Measurements from ENCODE around the gene TRIP12. TPM values are rescaled to one million over a fixed set of nuclear protein-coding genes. Genes with fewer than 3 reads are reported as not detected.
A peak's percentile ranks its signal among the peaks of the same experiment; 100 is the strongest.

TRIP12 gene
- total RNA-seq, 2 experiments from 2014 or later = 208 to 212 TPM

DNA sequence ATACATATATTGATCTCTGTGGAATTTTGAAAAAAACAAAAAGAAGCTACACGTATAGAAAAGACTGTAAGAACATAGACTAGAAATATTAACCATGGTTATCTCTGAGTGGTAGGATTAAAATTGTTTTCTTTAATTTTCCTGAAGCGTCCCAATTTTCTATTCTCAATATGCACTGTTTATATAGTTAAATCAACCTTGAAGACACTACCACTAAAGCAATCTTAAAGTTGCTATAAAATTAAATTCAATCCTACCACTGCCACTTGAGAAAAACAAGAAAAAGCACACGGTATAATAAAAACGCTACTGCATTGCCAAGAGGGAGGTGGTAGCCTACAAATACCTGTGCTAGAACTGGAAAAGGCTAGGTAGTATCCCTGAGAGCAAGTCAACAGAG lies 47.2 kb downstream of the TRIP12 start:
- no peak for TF ChIP-seq CTCF (IDR thresholded peaks at IDR 0.05)
- peaks cover 30% of the 10 kb centered on the region for H3K4me1 Mint-ChIP-seq (ENCODE audit: low read depth)
- no peak for DNase-seq
- intact Hi-C loops (cut with micrococcal nuclease) = loop anchor here (5.0 kb wide), 1 partner anchor 52 kb away; no protein-coding TSS in a partner anchor
- H3K9me3 Mint-ChIP-seq = no peaks in the 10 kb centered on the region
- no peak overlapping the region for H3K4me3 Mint-ChIP-seq
- ChIA-PET CTCF (interaction anchor here (1.0 to 1.5 kb wide), 3 partner anchors 13 to 74 kb away, joined by 3 to 4 read pairs (median 3); no protein-coding TSS in a partner anchor), POLR2A (interaction anchor here (0.6 to 1.4 kb wide), 3 partner anchors 17 to 76 kb away, joined by 3 to 5 read pairs (median 3); no protein-coding TSS in a partner anchor)
- H3K36me3 Mint-ChIP-seq (ENCODE audit: low read depth) = peaks cover 42% of the 10 kb centered on the region
- no peak for ATAC-seq
- no peak overlapping the region for H3K27ac Mint-ChIP-seq
- no peaks in the 10 kb centered on the region for H3K27me3 Mint-ChIP-seq

GRCh38 chr2:229873123-229873581 lies 48.7 kb downstream of the TRIP12 start:
- Mint-ChIP-seq H3K27me3 (no peaks in the 10 kb centered on the region), H3K4me1 (ENCODE audit: low read depth) (peaks cover 41% of the 10 kb centered on the region), H3K9me3 (no peaks in the 10 kb centered on the region), H3K27ac (peak overlapping the region; percentile 50), H3K4me3 (no peak overlapping the region), H3K36me3 (ENCODE audit: low read depth) (peaks cover 42% of the 10 kb centered on the region)
- CTCF ChIA-PET = no interaction called here
- ATAC-seq (peak; percentile 42), DNase-seq (no peak)
- no peak for TF ChIP-seq CTCF (IDR thresholded peaks at IDR 0.05)
- POLR2A ChIA-PET = no interaction called here
- intact Hi-C loops (cut with micrococcal nuclease) = loop anchor here (5.0 kb wide), 1 partner anchor 51 kb away; no protein-coding TSS in a partner anchor

- CTCF ChIA-PET = interaction anchor here (1.6 kb wide), 1 partner anchor 70 kb away, joined by 5 read pairs; no protein-coding TSS in a partner anchor
- H3K36me3 Mint-ChIP-seq (ENCODE audit: low read depth) = peaks cover 38% of the 10 kb centered on the region
- peaks cover 46% of the 10 kb centered on the region for H3K4me1 Mint-ChIP-seq (ENCODE audit: low read depth)
Observed at GRCh38 chr2:229870903-229871656, 50.7 kb downstream of the TRIP12 start.

GRCh38 chr2:229869226-229869625 lies 52.6 kb downstream of the TRIP12 start:
- no peak for TF ChIP-seq CTCF (IDR thresholded peaks at IDR 0.05)
- POLR2A ChIA-PET = interaction anchor here (0.6 kb wide), 1 partner anchor 145 kb away, joined by 3 read pairs; no protein-coding TSS in a partner anchor
- Mint-ChIP-seq H3K36me3 (ENCODE audit: low read depth) (peaks cover 39% of the 10 kb centered on the region), H3K27me3 (no peaks in the 10 kb centered on the region), H3K9me3 (no peaks in the 10 kb centered on the region), H3K4me3 (no peak overlapping the region), H3K4me1 (ENCODE audit: low read depth) (peaks cover 47% of the 10 kb centered on the region), H3K27ac (no peak overlapping the region)
- CTCF ChIA-PET = interaction anchor here (0.8 to 1.6 kb wide), 2 partner anchors 16 to 68 kb away, joined by 3 to 5 read pairs; no protein-coding TSS in a partner anchor
- intact Hi-C loops (cut with micrococcal nuclease) = no loop called here
- DNase-seq (no peak), ATAC-seq (no peak)

More at GRCh38 chr2:229870903-229871656, 50.7 kb downstream of the TRIP12 start:
- Mint-ChIP-seq H3K4me3 (no peak overlapping the region), H3K27me3 (no peaks in the 10 kb centered on the region), H3K9me3 (no peaks in the 10 kb centered on the region), H3K27ac (no peak overlapping the region)
- intact Hi-C loops (cut with micrococcal nuclease) = loop anchor here (5.0 kb wide), 1 partner anchor 49 kb away; no protein-coding TSS in a partner anchor
- POLR2A ChIA-PET = no interaction called here
- no peak for TF ChIP-seq CTCF (IDR thresholded peaks at IDR 0.05)
- DNase-seq = no peak
- ATAC-seq = no peak

- intact Hi-C loops (cut with micrococcal nuclease) = no loop called here
- CTCF ChIA-PET = no interaction called here
- H3K4me1 Mint-ChIP-seq (ENCODE audit: low read depth) = peaks cover 48% of the 10 kb centered on the region
Observed at GRCh38 chr2:229868794-229869193, 53.0 kb downstream of the TRIP12 start.

More at GRCh38 chr2:229868794-229869193, 53.0 kb downstream of the TRIP12 start:
- peaks cover 41% of the 10 kb centered on the region for H3K36me3 Mint-ChIP-seq (ENCODE audit: low read depth)
- no peak for TF ChIP-seq CTCF (IDR thresholded peaks at IDR 0.05)
- no peak for DNase-seq
- POLR2A ChIA-PET = interaction anchor here (0.6 kb wide), 1 partner anchor 146 kb away, joined by 3 read pairs; no protein-coding TSS in a partner anchor
- no peaks in the 10 kb centered on the region for H3K27me3 Mint-ChIP-seq
- H3K27ac Mint-ChIP-seq = no peak overlapping the region
- ATAC-seq = no peak
- H3K9me3 Mint-ChIP-seq = no peaks in the 10 kb centered on the region
- H3K4me3 Mint-ChIP-seq = no peak overlapping the region

Data from activated CD8-positive, alpha-beta T cell treated with anti-CD3 and anti-CD28 coated beads for 36 hours (primary cell).